Endothelial cell of umbilical vein (primary cell): Measurements from ENCODE around the gene DYNC2H1.

Experiments
- CTCF ChIP-seq, 2 donors: IDR thresholded peaks; 1 replicate in 1 of 2; 2 replicates in 1 of 2; pipeline ENCODE4 v1.5.1; 2011; ENCODE audit warnings: low read length in 2 of 2, mild to moderate bottlenecking in 2 of 2, moderate library complexity in 2 of 2, control low read depth in 1 of 2, inconsistent platforms in 1 of 2, low read depth in 1 of 2; ENCODE audit not compliant: insufficient read depth in 1 of 2; ENCODE audit errors: extremely low read depth in 1 of 2
- EZH2 ChIP-seq: IDR thresholded peaks from 2 replicates; pipeline ENCODE4 v1.6.1; 2012; ENCODE audit warnings: borderline replicate concordance, low read depth, mild to moderate bottlenecking, moderate library complexity, low read length, inconsistent platforms; ENCODE audit not compliant: severe bottlenecking
- JUN ChIP-seq: IDR thresholded peaks from 2 replicates; pipeline ENCODE4 v1.6.1; 2011; ENCODE audit warnings: borderline replicate concordance, low read depth; ENCODE audit not compliant: insufficient read length, insufficient read depth
- MAX ChIP-seq: IDR thresholded peaks from 2 replicates; pipeline ENCODE4 v1.6.1; 2011; ENCODE audit not compliant: insufficient read depth, insufficient read length
- MYC ChIP-seq: IDR thresholded peaks from one replicate; pipeline ENCODE4 v1.6.1; 2011; ENCODE audit warnings: mild to moderate bottlenecking, low read depth, low read length
- POLR2A ChIP-seq: IDR thresholded peaks from 2 replicates; pipeline ENCODE4 v1.6.1; 2012; ENCODE audit warnings: low read depth, mild to moderate bottlenecking, control low read depth, low read length
- POLR2AphosphoS5 ChIP-seq: IDR thresholded peaks from 2 replicates; pipeline ENCODE4 v1.6.1; 2012; ENCODE audit warnings: low read depth, mild to moderate bottlenecking, control low read depth, low read length, moderate library complexity; ENCODE audit not compliant: insufficient read depth

- no peak for TF ChIP-seq MAX
- TF ChIP-seq CTCF (IDR thresholded peaks at IDR 0.05; ENCODE audit: extremely low read depth in 1 of 2, insufficient read depth in 1 of 2, low read depth in 1 of 2, low read length in 2 of 2): no peak
- TF ChIP-seq POLR2A: no peak
- TF ChIP-seq JUN: no peak
- no peak for TF ChIP-seq POLR2AphosphoS5
- TF ChIP-seq EZH2: no peak
- no peak for TF ChIP-seq MYC
Measured at GRCh38 chr11:103413266-103413888, 304.2 kb downstream of the DYNC2H1 start.
